Lower leg skin (tissue), 3 donors: Measurements from ENCODE around the gene HSPG2.

Experiments used
- POLR2A ChIP-seq, 2 donors: fragments of 450-650 bp; IDR thresholded peaks; one replicate each; pipeline ENCODE4 v1.6.1; 2016 to 2017; ENCODE audit warnings: antibody characterized with exemption in 2 of 2, mild to moderate bottlenecking in 1 of 2, moderate library complexity in 1 of 2
- TF ChIP-seq, protein P1 (sequence below), 3 donors: fragments of 450-650 bp; IDR thresholded peaks; one replicate each; pipeline ENCODE4 v1.5.1; 2016; ENCODE audit warnings: antibody characterized with exemption in 3 of 3, mild to moderate bottlenecking in 3 of 3, moderate library complexity in 2 of 3

- TF ChIP-seq POLR2A (IDR thresholded peaks at IDR 0.05) = no peak
- TF ChIP-seq, protein P1, sequence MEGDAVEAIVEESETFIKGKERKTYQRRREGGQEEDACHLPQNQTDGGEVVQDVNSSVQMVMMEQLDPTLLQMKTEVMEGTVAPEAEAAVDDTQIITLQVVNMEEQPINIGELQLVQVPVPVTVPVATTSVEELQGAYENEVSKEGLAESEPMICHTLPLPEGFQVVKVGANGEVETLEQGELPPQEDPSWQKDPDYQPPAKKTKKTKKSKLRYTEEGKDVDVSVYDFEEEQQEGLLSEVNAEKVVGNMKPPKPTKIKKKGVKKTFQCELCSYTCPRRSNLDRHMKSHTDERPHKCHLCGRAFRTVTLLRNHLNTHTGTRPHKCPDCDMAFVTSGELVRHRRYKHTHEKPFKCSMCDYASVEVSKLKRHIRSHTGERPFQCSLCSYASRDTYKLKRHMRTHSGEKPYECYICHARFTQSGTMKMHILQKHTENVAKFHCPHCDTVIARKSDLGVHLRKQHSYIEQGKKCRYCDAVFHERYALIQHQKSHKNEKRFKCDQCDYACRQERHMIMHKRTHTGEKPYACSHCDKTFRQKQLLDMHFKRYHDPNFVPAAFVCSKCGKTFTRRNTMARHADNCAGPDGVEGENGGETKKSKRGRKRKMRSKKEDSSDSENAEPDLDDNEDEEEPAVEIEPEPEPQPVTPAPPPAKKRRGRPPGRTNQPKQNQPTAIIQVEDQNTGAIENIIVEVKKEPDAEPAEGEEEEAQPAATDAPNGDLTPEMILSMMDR (IDR thresholded peaks at IDR 0.05) = no peak
These were observed 52.5 kb downstream of the HSPG2 start for GRCh38 chr1:21884456-21885235.
